Measurements from ENCODE around the gene ANKMY1.
A peak's percentile ranks its signal among the peaks of the same experiment; 100 is the strongest.

The ANKMY1 gene

DNA sequence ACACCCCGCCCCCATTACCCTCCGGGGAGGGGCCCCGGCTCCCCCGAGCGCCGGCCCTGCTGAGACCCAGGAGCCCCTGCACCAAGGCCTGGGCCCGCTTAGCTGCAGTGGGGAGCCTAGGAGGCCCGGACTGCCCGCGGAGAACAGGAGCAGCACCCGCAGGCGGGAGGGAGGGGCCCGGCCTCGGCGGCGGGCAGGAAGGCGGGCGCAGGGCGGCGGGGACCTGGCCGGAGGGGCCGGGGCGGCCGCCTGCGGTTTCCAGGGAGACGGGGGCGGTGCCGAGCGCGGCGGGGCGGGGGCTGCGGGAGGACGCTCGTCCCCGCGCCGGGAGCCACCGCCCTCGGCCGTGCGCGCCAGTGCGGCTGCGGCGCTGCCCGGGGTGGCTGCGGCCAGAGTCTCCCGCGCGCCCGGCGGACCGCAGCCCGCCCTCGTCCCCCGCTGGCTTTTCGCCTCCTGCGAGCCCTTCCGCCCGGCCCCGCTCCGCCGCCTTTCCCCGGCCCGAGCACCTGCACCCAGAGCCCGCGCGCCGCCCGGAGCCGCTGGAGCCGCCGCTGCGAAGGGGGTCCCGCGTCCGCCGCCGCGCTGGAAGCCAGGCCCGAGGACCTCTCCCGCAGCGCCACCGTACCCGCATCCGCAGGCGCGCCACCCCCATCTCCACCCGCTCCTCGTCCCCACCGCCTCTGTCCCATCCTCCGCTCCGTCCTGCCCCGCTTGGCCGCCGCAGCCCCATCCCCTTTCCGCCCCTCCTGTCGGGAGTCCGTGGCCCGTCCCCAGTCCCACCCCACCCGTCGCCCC lies 105.1 kb downstream of the ANKMY1 start:
- no peak overlapping the region; the same call in 1 of the 2 replicates for H3K27ac ChIP-seq (ENCODE audit: extremely low read depth, low read depth, low read length)
- no peaks in the 10 kb centered on the region for H3K9me3 ChIP-seq (ENCODE audit: control insufficient read depth, insufficient read depth, low read depth, low read length)
- ChIA-PET CTCF (no interaction called here), POLR2A (interaction anchor here (1.2 kb wide), 1 partner anchor 113 kb away, joined by 3 read pairs; no protein-coding TSS in a partner anchor)
- no peaks in the 10 kb centered on the region for H3K36me3 ChIP-seq (ENCODE audit: control insufficient read depth in 2 of 2, insufficient read depth in 1 of 2, low read length in 2 of 2)
- H3K4me3 ChIP-seq (ENCODE audit: low read depth, low read length) = peak overlapping the region; percentile 64
- H3K4me1 ChIP-seq (ENCODE audit: control insufficient read depth, insufficient read depth, low read length) = peaks cover 2% of the 10 kb centered on the region; the same call in 1 of the 2 replicates
- TF ChIP-seq SP3 (tag by site-specific recombination; IDR thresholded peaks at IDR 0.05) (0 out of 2 replicates have a peak, but pooled peaks have one; percentile 11), GLIS2 (tag by site-specific recombination; IDR thresholded peaks at IDR 0.05) (peak; percentile 55), SP2 (tag by site-specific recombination; IDR thresholded peaks at IDR 0.05) (peak; percentile 37), ZNF623 (tag by site-specific recombination; IDR thresholded peaks at IDR 0.05) (no peak), ZNF335 (tag by site-specific recombination; conservative IDR thresholded peaks at IDR 0.05) (peak; percentile 23; the same call in 1 of the 2 replicates), ZNF555 (tag by site-specific recombination; conservative IDR thresholded peaks at IDR 0.05) (no peak), EGR2 (tag by site-specific recombination; IDR thresholded peaks at IDR 0.05; ENCODE audit: low read depth) (no peak), ZFHX2 (tag by site-specific recombination; conservative IDR thresholded peaks at IDR 0.05) (peak; percentile 28; the same call in 1 of the 2 replicates), KLF1 (tag by site-specific recombination; IDR thresholded peaks at IDR 0.05) (peak; percentile 31; the same call in 1 of the 2 replicates), ZIC2 (tag by site-specific recombination; IDR thresholded peaks at IDR 0.05) (peak; percentile 69)
- TF ChIP-seq, protein P1, sequence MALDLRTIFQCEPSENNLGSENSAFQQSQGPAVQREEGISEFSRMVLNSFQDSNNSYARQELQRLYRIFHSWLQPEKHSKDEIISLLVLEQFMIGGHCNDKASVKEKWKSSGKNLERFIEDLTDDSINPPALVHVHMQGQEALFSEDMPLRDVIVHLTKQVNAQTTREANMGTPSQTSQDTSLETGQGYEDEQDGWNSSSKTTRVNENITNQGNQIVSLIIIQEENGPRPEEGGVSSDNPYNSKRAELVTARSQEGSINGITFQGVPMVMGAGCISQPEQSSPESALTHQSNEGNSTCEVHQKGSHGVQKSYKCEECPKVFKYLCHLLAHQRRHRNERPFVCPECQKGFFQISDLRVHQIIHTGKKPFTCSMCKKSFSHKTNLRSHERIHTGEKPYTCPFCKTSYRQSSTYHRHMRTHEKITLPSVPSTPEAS (tag by site-specific recombination; IDR thresholded peaks at IDR 0.05) = no peak
- TF ChIP-seq, protein P2, sequence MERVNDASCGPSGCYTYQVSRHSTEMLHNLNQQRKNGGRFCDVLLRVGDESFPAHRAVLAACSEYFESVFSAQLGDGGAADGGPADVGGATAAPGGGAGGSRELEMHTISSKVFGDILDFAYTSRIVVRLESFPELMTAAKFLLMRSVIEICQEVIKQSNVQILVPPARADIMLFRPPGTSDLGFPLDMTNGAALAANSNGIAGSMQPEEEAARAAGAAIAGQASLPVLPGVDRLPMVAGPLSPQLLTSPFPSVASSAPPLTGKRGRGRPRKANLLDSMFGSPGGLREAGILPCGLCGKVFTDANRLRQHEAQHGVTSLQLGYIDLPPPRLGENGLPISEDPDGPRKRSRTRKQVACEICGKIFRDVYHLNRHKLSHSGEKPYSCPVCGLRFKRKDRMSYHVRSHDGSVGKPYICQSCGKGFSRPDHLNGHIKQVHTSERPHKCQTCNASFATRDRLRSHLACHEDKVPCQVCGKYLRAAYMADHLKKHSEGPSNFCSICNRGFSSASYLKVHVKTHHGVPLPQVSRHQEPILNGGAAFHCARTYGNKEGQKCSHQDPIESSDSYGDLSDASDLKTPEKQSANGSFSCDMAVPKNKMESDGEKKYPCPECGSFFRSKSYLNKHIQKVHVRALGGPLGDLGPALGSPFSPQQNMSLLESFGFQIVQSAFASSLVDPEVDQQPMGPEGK (tag by site-specific recombination; IDR thresholded peaks at IDR 0.05) = peak; percentile 25; the same call in 1 of the 2 replicates
- TF ChIP-seq, protein P3, sequence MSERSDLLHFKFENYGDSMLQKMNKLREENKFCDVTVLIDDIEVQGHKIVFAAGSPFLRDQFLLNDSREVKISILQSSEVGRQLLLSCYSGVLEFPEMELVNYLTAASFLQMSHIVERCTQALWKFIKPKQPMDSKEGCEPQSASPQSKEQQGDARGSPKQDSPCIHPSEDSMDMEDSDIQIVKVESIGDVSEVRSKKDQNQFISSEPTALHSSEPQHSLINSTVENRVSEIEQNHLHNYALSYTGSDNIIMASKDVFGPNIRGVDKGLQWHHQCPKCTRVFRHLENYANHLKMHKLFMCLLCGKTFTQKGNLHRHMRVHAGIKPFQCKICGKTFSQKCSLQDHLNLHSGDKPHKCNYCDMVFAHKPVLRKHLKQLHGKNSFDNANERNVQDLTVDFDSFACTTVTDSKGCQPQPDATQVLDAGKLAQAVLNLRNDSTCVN (tag by site-specific recombination; optimal IDR thresholded peaks at IDR 0.05) = peak; percentile 56
- TF ChIP-seq, protein P4, sequence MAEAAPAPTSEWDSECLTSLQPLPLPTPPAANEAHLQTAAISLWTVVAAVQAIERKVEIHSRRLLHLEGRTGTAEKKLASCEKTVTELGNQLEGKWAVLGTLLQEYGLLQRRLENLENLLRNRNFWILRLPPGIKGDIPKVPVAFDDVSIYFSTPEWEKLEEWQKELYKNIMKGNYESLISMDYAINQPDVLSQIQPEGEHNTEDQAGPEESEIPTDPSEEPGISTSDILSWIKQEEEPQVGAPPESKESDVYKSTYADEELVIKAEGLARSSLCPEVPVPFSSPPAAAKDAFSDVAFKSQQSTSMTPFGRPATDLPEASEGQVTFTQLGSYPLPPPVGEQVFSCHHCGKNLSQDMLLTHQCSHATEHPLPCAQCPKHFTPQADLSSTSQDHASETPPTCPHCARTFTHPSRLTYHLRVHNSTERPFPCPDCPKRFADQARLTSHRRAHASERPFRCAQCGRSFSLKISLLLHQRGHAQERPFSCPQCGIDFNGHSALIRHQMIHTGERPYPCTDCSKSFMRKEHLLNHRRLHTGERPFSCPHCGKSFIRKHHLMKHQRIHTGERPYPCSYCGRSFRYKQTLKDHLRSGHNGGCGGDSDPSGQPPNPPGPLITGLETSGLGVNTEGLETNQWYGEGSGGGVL (tag by site-specific recombination; IDR thresholded peaks at IDR 0.05) = 0 out of 2 replicates have a peak, but pooled peaks have one; percentile 53

DNA sequence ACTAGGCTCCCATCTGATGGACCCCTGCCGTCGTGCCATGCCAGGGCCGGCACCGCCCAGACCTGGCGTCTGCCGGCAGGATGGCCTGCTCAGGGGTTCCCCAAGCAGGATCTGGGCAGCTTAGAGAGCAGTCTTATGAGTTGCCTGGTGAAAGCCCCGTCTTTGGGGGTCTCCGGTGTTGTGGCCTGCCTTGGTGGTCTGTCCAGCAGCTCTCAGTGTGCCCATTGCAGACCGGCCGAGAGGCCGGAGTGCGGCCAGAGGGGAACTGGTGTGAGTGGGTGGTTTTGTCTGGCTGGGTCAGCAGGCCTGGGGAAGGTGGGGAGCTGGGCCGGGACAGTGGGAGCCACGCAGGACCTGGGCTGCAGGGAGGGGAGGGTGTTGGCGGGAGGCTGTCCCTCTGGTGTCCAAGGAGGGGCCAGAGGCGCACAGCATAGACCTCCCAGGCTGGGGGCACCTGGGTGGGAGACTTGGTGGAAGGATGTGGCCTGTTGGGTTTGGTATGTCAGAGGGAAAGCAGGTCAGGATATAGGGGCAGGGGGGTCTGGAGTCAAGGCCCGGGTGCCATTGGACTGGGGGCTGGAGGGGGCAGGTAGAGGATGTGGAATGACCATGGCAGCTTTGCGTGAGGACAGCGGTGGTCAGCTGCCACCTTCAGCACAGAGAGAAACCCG lies 105.9 kb downstream of the ANKMY1 start:
- Histone ChIP-seq H3K36me3 (ENCODE audit: control insufficient read depth in 2 of 2, insufficient read depth in 1 of 2, low read length in 2 of 2) (no peaks in the 10 kb centered on the region), H3K4me3 (ENCODE audit: low read depth, low read length) (peak overlapping the region; percentile 64), H3K9me3 (ENCODE audit: control insufficient read depth, insufficient read depth, low read depth, low read length) (no peaks in the 10 kb centered on the region), H3K4me1 (ENCODE audit: control insufficient read depth, insufficient read depth, low read length) (peaks cover 2% of the 10 kb centered on the region; the same call in 1 of the 2 replicates), H3K27ac (ENCODE audit: extremely low read depth, low read depth, low read length) (no peak overlapping the region)
- ChIA-PET CTCF (interaction anchor here (1.0 to 1.1 kb wide), 2 partner anchors 14 to 219 kb away, joined by 3 read pairs; no protein-coding TSS in a partner anchor), POLR2A (interaction anchor here (0.8 to 1.2 kb wide), 2 partner anchors 8 to 114 kb away, joined by 3 read pairs; no protein-coding TSS in a partner anchor)
- peak; percentile 46; the same call in 1 of the 2 replicates for TF ChIP-seq ZNF341 (tag by site-specific recombination; IDR thresholded peaks at IDR 0.05; ENCODE audit: low read depth)
- TF ChIP-seq, protein P5, sequence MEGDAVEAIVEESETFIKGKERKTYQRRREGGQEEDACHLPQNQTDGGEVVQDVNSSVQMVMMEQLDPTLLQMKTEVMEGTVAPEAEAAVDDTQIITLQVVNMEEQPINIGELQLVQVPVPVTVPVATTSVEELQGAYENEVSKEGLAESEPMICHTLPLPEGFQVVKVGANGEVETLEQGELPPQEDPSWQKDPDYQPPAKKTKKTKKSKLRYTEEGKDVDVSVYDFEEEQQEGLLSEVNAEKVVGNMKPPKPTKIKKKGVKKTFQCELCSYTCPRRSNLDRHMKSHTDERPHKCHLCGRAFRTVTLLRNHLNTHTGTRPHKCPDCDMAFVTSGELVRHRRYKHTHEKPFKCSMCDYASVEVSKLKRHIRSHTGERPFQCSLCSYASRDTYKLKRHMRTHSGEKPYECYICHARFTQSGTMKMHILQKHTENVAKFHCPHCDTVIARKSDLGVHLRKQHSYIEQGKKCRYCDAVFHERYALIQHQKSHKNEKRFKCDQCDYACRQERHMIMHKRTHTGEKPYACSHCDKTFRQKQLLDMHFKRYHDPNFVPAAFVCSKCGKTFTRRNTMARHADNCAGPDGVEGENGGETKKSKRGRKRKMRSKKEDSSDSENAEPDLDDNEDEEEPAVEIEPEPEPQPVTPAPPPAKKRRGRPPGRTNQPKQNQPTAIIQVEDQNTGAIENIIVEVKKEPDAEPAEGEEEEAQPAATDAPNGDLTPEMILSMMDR (tag by site-specific recombination; IDR thresholded peaks at IDR 0.05) = peak; percentile 22; the same call in 1 of the 2 replicates
- no peak for TF ChIP-seq ZNF776 (tag by site-specific recombination; IDR thresholded peaks at IDR 0.05; ENCODE audit: borderline replicate concordance)
- TF ChIP-seq, protein P2 (tag by site-specific recombination; IDR thresholded peaks at IDR 0.05) = peak; percentile 62
- TF ChIP-seq GLIS2 (tag by site-specific recombination; IDR thresholded peaks at IDR 0.05) = peak; percentile 44; the same call in 1 of the 2 replicates
- TF ChIP-seq, protein P4 (tag by site-specific recombination; IDR thresholded peaks at IDR 0.05) = no peak
- peak; percentile 64 for TF ChIP-seq GLIS1 (tag by site-specific recombination; IDR thresholded peaks at IDR 0.05)

All from HEK293 (cell line).